Measurements from ENCODE around the gene NPL.

GRCh38 chr1:182806015-182806678 is 16.6 kb downstream of the NPL start:
- no peak for TF ChIP-seq EP300 (conservative IDR thresholded peaks at IDR 0.05; ENCODE audit: poor library complexity, severe bottlenecking)
- TF ChIP-seq CTCF (IDR thresholded peaks at IDR 0.05; ENCODE audit: poor library complexity, severe bottlenecking), result no peak
- TF ChIP-seq RAD21 (conservative IDR thresholded peaks at IDR 0.05), result peak; percentile 36
- no peak for TF ChIP-seq EZH2 (IDR thresholded peaks at IDR 0.05; ENCODE audit: borderline replicate concordance, insufficient read depth, low read length, poor library complexity, severe bottlenecking)
- TF ChIP-seq MXI1 (conservative IDR thresholded peaks at IDR 0.05; ENCODE audit: poor library complexity, severe bottlenecking), result no peak
- TF ChIP-seq POLR2AphosphoS5 (IDR thresholded peaks at IDR 0.05), result no peak
- TF ChIP-seq SMC3 (conservative IDR thresholded peaks at IDR 0.05; ENCODE audit: poor library complexity), result no peak
- TF ChIP-seq TAF1 (IDR thresholded peaks at IDR 0.05; ENCODE audit: low read depth), result no peak
